Right cardiac atrium (tissue), 5 donors: ENCODE results near the gene EXOC3. TPM values are rescaled to one million over a fixed set of nuclear protein-coding genes. Genes with fewer than 3 reads are reported as not detected.
"Not testable (repeated sequence)": the region's sequence is repeated elsewhere in the genome, so short reads cannot be mapped to it uniquely, and the experiment has no call there.

ENCODE experiments used
- ATAC-seq, 2 donors: fragments of 200-7000 bp; cut with Tn5 transposase; one replicate each; pipeline versions ENCODE4 v1.8.0 to v1.9.1; 2020; ENCODE audit warnings: moderate library complexity in 2 of 2, mild to moderate bottlenecking in 1 of 2
- DNase-seq, 3 donors: peaks; one replicate each; pipeline ENCODE4 v3.0.0-alpha.2; 2020
- H3K27ac ChIP-seq: one replicate; pipeline ENCODE4 v1.5.1; 2013; ENCODE audit warnings: mild to moderate bottlenecking, low read length, control low read depth, moderate library complexity
- H3K27me3 ChIP-seq: one replicate; pipeline ENCODE4 v1.6.1; 2013; ENCODE audit not compliant: control insufficient read depth, insufficient read depth
- H3K4me1 ChIP-seq: one replicate; pipeline ENCODE4 v1.6.1; 2013; ENCODE audit warnings: low read length; ENCODE audit not compliant: control insufficient read depth, insufficient read depth
- H3K4me3 ChIP-seq: one replicate; pipeline ENCODE4 v1.5.1; 2013; ENCODE audit warnings: low read length, control low read depth
- H3K9me3 ChIP-seq: one replicate; pipeline ENCODE4 v1.6.1; 2013; ENCODE audit warnings: low read length; ENCODE audit not compliant: control insufficient read depth
- WGBS: extraction: QIAGEN DNeasy Blood & Tissue Kit; methylation state at CpG from one replicate; pipeline ENCODE4 v1.1.7; 2013; 5-methylcytosine and 5-hydroxymethylcytosine counted together
- intact Hi-C, 4 donors: fragments of 100-400 bp; cut with DNase I; formaldehyde crosslinking; loops; one replicate each; pipeline versions ENCODE4 v1.11.0 to v1.14.0; 2022 to 2023
- long read RNA-seq, 4 donors: library from polyadenylated mRNA; unstranded; transcript quantifications; one replicate each; pipeline ENCODE4 v2.0.0, GENCODE V29; 2020 to 2021
- polyA plus RNA-seq: library from polyadenylated mRNA; stranded (reverse); fragments of 200-250 nt; gene quantifications from one replicate; pipeline ENCODE4 v1.2.3, GENCODE V29; 2013
- total RNA-seq, 4 donors: library from RNA; stranded (reverse); fragmentation: NEBNext Ultra II Directional; extraction: Animal tissue kit (Norgen Biotek cat#: 25700); gene quantifications; one replicate each; pipeline ENCODE4 v1.2.1, GENCODE V29; 2021
- donor health status: healthy with polysubstance abuse.
- donor health status: DM: no; HTN: yes; CAD: no.
- donor health status: DM: no; HTN: no; CAD: no.
- donor health status: DM: no; HTN: yes; CAD: no; lungs with severe emphysema.
- donor health status: DM: yes; HTN: yes; CAD: no.

The EXOC3 gene
- total RNA-seq = 10 to 100 TPM; 42.4 to 50.2 (median 46.5) TPM
- polyA plus RNA-seq = 30.1 TPM
- long read RNA-seq, donor 1, transcript EXOC3-209 (13 exons, 2,825 nt) = major isoform, 45 of 64 reads
- long read RNA-seq, donor 1, partial matches to known transcripts = 10 of 64 reads
- long read RNA-seq, donor 1, other reads (novel, unspliced or antisense) = 7 of 64 reads
- long read RNA-seq, donor 2, transcript EXOC3-209 (13 exons, 2,825 nt) = major isoform, 24 of 42 reads
- long read RNA-seq, donor 2, partial matches to known transcripts = 7 of 42 reads
- long read RNA-seq, donor 2, other reads (novel, unspliced or antisense) = 9 of 42 reads
- long read RNA-seq, donor 3, transcript EXOC3-209 (13 exons, 2,825 nt) = major isoform, 44 of 79 reads
- long read RNA-seq, donor 3, partial matches to known transcripts = 12 of 79 reads
- long read RNA-seq, donor 3, other reads (novel, unspliced or antisense) = 19 of 79 reads
- long read RNA-seq, donor 4, partial matches to known transcripts = 1 of 9 reads
- long read RNA-seq, donor 4, other reads (novel, unspliced or antisense) = 5 of 9 reads

DNA sequence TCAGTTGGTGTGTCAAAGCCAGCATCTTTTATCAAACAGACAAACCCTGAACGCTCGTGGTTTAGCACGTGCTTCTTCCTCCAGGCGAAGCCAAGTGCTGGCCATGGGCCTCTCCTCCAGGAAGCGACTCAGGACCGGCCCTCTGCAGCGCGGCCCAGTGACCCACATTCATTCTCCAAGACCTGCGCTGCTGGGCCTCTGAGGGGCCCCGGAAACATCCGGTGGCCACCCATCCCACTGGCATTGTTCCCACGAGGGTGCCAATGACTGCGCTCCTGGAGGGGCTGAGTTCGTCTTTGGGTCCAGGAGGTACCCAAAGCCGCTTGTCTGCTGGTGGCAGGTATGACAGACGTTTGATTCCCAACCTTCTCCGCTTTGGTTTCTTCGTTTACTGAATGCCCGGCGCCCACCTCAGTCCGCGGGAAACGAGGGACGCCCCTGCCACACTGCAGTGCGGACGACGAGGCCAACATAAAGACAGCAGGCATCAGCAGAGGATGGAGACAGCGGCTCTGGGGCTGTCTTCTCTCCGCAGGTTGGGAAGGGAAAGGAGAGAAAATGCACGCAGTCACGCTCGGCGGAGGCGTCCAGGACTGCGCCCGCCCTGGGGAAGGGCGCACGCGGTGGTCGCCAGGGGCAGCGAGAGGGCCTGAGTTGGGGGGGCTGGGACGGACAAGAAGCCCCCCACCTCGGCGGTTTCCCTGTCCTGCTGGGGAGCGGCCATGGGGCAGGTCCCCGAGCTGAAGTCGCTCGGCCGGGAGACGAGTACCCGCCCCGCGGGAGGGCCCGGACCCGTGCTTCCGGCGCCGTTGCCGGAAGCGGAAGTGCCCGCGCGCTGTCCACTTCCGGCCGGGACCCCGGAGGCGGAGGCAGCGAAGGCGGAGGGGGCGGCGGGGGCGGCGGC, at the start of gene EXOC3:
Gene EXOC3, plus strand, starts transcription at position 842 of the 904 bp plus-strand sequence. CDS start 3,030 bp downstream, outside the sequence.
- peak; percentile 80 to 93 (median 90) for DNase-seq
- H3K9me3 ChIP-seq = no peaks in the 10 kb centered on the region
- WGBS = 6% methylated on average over 73 of the region's 73 CpGs
- H3K4me1 ChIP-seq = peaks cover 3% of the 10 kb centered on the region
- no peaks in the 10 kb centered on the region for H3K27me3 ChIP-seq
- intact Hi-C loops = no loop called here
- H3K4me3 ChIP-seq = peak within 1 kb of the TSS; percentile 82
- peak; percentile 94 for ATAC-seq
- H3K27ac ChIP-seq = peak within 1 kb of the TSS; percentile 55

GRCh38 chr5:393846-394275, 49.1 kb upstream of the EXOC3 start:
- no peak for DNase-seq
- H3K9me3 ChIP-seq = peaks cover 2% of the 10 kb centered on the region
- no peaks in the 10 kb centered on the region for H3K27me3 ChIP-seq
- intact Hi-C loops = no loop called here
- ATAC-seq = no peak
- WGBS = 87% methylated on average over 10 of the region's 10 CpGs
- H3K27ac ChIP-seq = no peak overlapping the region
- H3K4me3 ChIP-seq = no peak overlapping the region
- no peaks in the 10 kb centered on the region for H3K4me1 ChIP-seq

DNA sequence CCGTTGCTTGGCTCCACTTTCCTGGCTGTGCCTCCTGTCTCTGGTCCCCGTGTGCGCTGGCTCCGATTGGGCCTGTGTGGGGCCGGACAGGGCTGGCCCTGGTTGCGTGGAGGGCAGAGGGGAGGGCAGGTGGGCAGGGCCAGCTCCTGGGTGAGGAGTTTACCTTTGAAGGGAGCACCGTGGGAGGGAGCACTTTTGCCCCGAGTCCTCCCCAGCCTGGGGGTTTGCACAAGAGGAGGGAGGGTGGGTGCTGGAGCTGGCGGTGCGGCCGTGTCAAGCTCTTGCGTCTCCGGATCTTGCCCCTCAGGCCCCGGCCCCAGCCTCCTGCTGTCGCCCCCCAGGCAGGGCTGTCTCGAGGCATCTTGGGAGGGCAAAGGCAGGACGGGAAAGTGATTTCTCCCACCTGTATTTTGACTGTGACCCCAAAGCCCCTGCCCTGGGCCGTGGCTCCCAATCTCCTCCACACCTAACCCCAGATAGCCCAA, 48.3 kb upstream of the EXOC3 start:
- Histone ChIP-seq H3K9me3 (peaks cover 2% of the 10 kb centered on the region), H3K27ac (no peak overlapping the region), H3K4me3 (no peak overlapping the region), H3K4me1 (no peaks in the 10 kb centered on the region), H3K27me3 (no peaks in the 10 kb centered on the region)
- DNase-seq = no peak
- intact Hi-C loops = no loop called here
- ATAC-seq = no peak
- 82% methylated on average over 18 of the region's 18 CpGs for WGBS

DNA sequence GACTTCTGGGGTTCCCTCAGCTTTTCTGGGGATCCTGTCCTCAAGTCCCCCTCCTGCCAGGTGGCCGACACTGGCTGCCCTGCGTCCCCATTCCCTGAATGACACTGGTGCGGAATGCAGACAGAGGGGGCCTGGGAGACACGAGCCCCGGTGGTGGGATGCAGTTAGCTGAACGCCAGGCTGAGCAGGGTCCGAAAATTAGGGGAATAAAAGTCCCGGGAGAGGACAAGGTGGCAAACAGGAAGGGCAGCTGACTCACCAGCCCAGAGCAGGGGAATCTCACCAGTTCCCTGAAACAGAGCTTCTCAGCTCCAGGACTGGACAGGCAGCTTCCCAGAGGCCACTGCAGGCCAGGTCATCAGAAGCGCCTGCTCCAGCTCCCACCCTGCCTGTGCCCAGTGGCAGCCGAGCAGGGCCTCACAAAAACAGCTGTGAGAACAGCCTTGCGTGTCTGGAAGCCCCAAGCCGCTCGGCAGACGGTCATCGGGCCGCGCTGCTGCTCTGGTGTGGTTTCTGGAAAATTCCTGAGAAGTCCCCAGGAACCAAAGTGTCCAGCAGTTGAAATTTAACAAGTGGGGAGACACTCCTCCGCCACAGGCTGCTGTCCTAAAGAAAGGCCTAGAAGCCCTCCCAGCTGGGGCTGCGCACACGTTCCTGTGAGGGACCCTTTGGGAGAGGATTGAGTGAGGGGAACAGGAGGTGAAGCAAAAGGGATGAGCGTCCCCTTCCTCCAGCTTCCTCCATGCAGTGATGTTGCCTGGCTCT, 47.6 kb upstream of the EXOC3 start:
- intact Hi-C loops = no loop called here
- no peaks in the 10 kb centered on the region for H3K27me3 ChIP-seq
- no peak overlapping the region for H3K4me3 ChIP-seq
- H3K4me1 ChIP-seq = no peaks in the 10 kb centered on the region
- DNase-seq = peak in 1 of 3 donors; percentile 54
- WGBS = 73% methylated on average over 21 of the region's 21 CpGs
- H3K27ac ChIP-seq = no peak overlapping the region
- H3K9me3 ChIP-seq = peaks cover 2% of the 10 kb centered on the region
- peak in 1 of 2 donors; percentile 12 for ATAC-seq

GRCh38 chr5:395921-396530, 47.0 kb upstream of the EXOC3 start:
- Histone ChIP-seq H3K4me3 (no peak overlapping the region), H3K27ac (no peak overlapping the region), H3K9me3 (peaks cover 1% of the 10 kb centered on the region), H3K4me1 (no peaks in the 10 kb centered on the region), H3K27me3 (no peaks in the 10 kb centered on the region)
- intact Hi-C loops = no loop called here
- WGBS = 93% methylated on average over 17 of the region's 17 CpGs
- DNase-seq (peak in 1 of 3 donors; percentile 37), ATAC-seq (no peak)

DNA sequence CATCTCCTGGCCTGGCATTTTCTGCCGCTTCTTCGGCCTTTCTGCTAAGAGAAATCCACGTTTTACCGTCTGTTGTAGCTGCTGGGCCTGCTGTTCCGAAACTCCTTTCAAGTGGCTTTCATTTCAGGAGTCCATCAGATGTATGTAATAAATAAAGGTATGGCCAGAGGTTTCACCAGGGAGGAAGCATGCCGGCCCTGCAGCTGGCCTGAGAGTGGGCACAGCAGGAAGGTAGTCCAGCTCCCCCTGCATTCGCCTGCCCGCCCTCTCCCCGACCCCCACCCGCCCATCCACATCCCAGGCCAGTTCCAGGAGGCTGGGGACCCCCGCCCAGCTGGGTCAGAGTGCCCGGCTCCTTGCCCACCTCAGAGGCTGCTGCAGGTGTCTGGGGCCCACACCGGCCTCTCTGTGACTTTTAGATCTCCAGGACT, 46.4 kb upstream of the EXOC3 start:
- H3K27ac ChIP-seq = no peak overlapping the region
- DNase-seq (no peak), ATAC-seq (no peak)
- H3K9me3 ChIP-seq = no peaks in the 10 kb centered on the region
- no peaks in the 10 kb centered on the region for H3K27me3 ChIP-seq
- no peak overlapping the region for H3K4me3 ChIP-seq
- H3K4me1 ChIP-seq = no peaks in the 10 kb centered on the region
- WGBS = 95% methylated on average over 13 of the region's 13 CpGs
- intact Hi-C loops = no loop called here

- intact Hi-C loops, H3K4me1 ChIP-seq, H3K4me3 ChIP-seq, H3K9me3 ChIP-seq, ATAC-seq, H3K27ac ChIP-seq, H3K27me3 ChIP-seq, DNase-seq: not testable (repeated sequence)
- 98% methylated on average over 15 of the region's 15 CpGs for WGBS
Observed at GRCh38 chr5:398141-398474, 44.9 kb upstream of the EXOC3 start.

DNA sequence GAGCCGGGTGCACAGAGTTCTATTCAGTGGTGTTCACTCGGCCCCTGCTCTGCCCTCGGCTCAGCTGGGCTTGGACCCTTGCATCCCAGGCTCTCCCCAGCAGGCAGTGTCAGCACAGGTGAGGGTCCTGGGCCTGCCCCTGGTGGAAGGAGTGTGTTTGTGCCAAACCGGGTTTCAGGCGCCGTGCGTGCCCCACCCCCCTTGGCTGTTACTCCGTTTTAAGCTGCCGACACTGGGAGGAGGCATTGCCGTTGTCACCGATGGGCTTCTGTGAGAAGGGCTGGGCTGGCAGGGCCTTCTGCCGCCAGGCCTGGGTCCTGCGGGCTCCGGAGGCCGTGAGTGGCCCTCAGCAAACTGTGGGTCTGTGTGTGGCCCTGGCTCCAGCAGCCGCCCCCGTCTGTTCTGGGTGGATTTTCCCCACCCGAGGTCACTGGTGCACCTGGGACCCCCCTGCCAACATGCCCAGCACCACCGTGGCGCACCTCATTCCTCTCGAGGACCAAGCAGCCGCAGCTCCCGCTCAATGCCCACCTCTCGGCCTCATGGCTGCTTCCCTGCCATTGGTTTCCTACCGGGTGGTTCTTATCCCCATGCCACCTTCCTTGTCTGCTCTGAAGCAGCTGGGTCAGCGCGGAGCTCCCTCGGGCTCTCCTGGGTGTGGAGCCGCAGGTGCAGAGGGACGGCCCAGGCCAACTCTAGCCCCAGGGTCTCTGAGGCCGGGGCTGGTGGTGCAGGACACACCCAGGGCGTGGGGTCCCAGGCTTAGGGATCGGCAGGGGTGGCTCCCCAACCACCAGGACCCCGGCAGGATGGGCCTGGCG, 44.3 kb upstream of the EXOC3 start:
- peak in 1 of 3 donors; percentile 45 for DNase-seq

GRCh38 chr5:399296-400281, 43.4 kb upstream of the EXOC3 start:
- peak; percentile 87 to 95 for ATAC-seq
- no peak overlapping the region for H3K27ac ChIP-seq
- intact Hi-C loops = no loop called here
- no peaks in the 10 kb centered on the region for H3K27me3 ChIP-seq
- peak; percentile 90 to 96 (median 93) for DNase-seq
- H3K4me1 ChIP-seq = no peaks in the 10 kb centered on the region
- H3K4me3 ChIP-seq = no peak overlapping the region
- WGBS = 34% methylated on average over 45 of the region's 45 CpGs
- no peaks in the 10 kb centered on the region for H3K9me3 ChIP-seq

More for the DNA sequence above, 44.3 kb upstream of the EXOC3 start:
- ATAC-seq = no peak
- Histone ChIP-seq H3K4me1 (no peaks in the 10 kb centered on the region), H3K4me3 (no peak overlapping the region), H3K27ac (no peak overlapping the region), H3K27me3 (no peaks in the 10 kb centered on the region), H3K9me3 (no peaks in the 10 kb centered on the region)
- intact Hi-C loops = no loop called here
- WGBS = 95% methylated on average over 35 of the region's 35 CpGs
